Ishikawa (cell line): ENCODE measurements around the gene UBA52.

Experiments used
- CEBPB ChIP-seq: IDR thresholded peaks from 2 replicates; pipeline ENCODE4 v1.6.1; 2012
- CREB1 ChIP-seq: IDR thresholded peaks from 2 replicates; pipeline ENCODE4 v1.6.1; 2012; ENCODE audit warnings: low read depth
- EGR1 ChIP-seq: IDR thresholded peaks from 2 replicates; pipeline ENCODE4 v1.6.1; 2012
- EP300 ChIP-seq: IDR thresholded peaks from 2 replicates; pipeline ENCODE4 v1.6.1; 2012; ENCODE audit warnings: borderline replicate concordance
- FOXM1 ChIP-seq: IDR thresholded peaks from 2 replicates; pipeline ENCODE4 v1.6.1; 2012; ENCODE audit warnings: low read depth, borderline replicate concordance
- NFIC ChIP-seq: IDR thresholded peaks from 2 replicates; pipeline ENCODE4 v1.6.1; 2012
- RAD21 ChIP-seq: IDR thresholded peaks from 2 replicates; pipeline ENCODE4 v1.6.1; 2012; ENCODE audit warnings: low read depth
- TAF1 ChIP-seq: IDR thresholded peaks from 2 replicates; pipeline ENCODE4 v1.6.1; 2012; ENCODE audit warnings: low read depth, mild to moderate bottlenecking
- TCF12 ChIP-seq: IDR thresholded peaks from 2 replicates; pipeline ENCODE4 v1.6.1; 2012; ENCODE audit warnings: low read depth
- TEAD4 ChIP-seq: IDR thresholded peaks from 2 replicates; pipeline ENCODE4 v1.6.1; 2012
- YY1 ChIP-seq: IDR thresholded peaks from 2 replicates; pipeline ENCODE4 v1.6.1; 2012; ENCODE audit warnings: low read depth
- ZBTB7A ChIP-seq: IDR thresholded peaks from 2 replicates; pipeline ENCODE4 v1.6.1; 2012; ENCODE audit warnings: low read depth
- TF ChIP-seq, protein P1 (sequence below): IDR thresholded peaks from 2 replicates; pipeline ENCODE4 v1.6.1; 2012
- TF ChIP-seq, protein P2 (sequence below): IDR thresholded peaks from 2 replicates; pipeline ENCODE4 v1.6.1; 2012
- TF ChIP-seq, protein P3 (sequence below): IDR thresholded peaks from 2 replicates; pipeline ENCODE4 v1.6.1; 2012; ENCODE audit warnings: low read depth, mild to moderate bottlenecking

Gene UBA52

DNA sequence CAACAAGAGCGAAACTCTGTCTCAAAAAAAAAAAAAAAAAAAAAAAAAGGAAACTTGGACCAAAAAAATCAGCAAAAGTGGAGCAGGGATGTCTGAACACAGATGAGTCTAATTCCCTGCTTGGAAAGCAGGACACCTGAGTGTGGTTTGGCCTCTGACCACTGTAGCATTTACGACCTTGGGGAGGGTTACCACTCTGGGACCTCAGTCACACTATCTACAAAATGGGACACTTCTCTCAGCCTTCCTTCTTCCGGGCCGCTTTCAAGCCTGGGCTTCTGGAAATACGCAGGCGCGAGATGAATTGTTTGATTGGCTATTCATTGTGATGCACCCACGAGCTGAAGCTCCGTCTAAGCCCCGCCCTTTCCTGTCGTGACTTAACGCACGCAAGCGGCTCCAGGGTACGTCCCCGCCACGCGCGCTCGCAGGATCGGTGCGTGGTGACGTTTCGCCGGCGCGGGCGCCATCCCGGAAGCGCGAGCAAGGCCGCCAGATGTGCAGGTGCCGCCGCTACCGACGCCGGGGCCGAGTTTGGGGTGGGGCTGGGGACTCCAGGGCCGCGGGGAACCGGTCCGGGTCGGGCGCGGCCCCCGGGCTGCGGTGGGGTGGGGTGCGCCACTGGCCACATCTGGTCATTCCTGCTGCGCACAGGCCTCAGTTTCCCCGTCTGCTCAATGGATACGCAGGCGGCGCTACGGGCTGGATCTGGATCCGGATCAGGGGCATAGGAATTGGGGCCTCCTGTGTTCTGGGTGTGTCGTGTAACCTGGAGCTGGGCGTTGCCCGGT, 14.1 kb upstream of the UBA52 start, which contains the start of gene KXD1:
Gene KXD1, plus strand, starts transcription at position 460 of the 791 bp plus-strand sequence. CDS start 4,187 bp downstream, outside the sequence.
- TF ChIP-seq RAD21 (no peak), EP300 (peak; percentile 23; the same call in 1 of the 2 replicates), TAF1 (no peak; the same call in 1 of the 2 replicates), CREB1 (peak; percentile 86), TCF12 (peak; percentile 49; the same call in 1 of the 2 replicates), NFIC (no peak), YY1 (peak; percentile 67), CEBPB (no peak)
- TF ChIP-seq, protein P1, sequence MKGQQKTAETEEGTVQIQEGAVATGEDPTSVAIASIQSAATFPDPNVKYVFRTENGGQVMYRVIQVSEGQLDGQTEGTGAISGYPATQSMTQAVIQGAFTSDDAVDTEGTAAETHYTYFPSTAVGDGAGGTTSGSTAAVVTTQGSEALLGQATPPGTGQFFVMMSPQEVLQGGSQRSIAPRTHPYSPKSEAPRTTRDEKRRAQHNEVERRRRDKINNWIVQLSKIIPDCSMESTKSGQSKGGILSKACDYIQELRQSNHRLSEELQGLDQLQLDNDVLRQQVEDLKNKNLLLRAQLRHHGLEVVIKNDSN, result peak; percentile 43; the same call in 1 of the 2 replicates
- TF ChIP-seq, protein P2, sequence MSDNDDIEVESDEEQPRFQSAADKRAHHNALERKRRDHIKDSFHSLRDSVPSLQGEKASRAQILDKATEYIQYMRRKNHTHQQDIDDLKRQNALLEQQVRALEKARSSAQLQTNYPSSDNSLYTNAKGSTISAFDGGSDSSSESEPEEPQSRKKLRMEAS, result peak; percentile 88

DNA sequence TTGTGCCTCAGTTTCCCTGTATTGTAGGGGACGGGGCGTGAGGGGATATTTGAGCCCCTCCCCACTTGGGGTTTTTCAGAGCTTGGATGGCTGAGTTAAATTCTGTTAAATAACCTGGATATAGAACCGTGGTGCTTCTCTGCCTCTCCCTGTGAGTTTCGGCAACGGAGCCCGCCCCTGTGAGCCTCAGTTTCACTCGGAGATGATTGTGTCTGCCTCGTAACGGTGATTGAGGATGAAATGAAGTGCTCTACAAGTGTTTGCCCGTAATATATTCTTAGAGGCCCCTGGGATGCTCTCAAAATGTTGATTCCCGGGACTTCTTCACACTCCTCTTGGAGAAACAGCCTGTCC, 13.5 kb upstream of the UBA52 start:
- no peak for TF ChIP-seq TCF12
- no peak for TF ChIP-seq NFIC
- TF ChIP-seq RAD21, result no peak
- TF ChIP-seq EGR1, result no peak
- TF ChIP-seq ZBTB7A, result no peak
- TF ChIP-seq, protein P2, result no peak
- TF ChIP-seq FOXM1, result no peak
- TF ChIP-seq TEAD4, result no peak
- TF ChIP-seq EP300, result no peak
- TF ChIP-seq, protein P3, sequence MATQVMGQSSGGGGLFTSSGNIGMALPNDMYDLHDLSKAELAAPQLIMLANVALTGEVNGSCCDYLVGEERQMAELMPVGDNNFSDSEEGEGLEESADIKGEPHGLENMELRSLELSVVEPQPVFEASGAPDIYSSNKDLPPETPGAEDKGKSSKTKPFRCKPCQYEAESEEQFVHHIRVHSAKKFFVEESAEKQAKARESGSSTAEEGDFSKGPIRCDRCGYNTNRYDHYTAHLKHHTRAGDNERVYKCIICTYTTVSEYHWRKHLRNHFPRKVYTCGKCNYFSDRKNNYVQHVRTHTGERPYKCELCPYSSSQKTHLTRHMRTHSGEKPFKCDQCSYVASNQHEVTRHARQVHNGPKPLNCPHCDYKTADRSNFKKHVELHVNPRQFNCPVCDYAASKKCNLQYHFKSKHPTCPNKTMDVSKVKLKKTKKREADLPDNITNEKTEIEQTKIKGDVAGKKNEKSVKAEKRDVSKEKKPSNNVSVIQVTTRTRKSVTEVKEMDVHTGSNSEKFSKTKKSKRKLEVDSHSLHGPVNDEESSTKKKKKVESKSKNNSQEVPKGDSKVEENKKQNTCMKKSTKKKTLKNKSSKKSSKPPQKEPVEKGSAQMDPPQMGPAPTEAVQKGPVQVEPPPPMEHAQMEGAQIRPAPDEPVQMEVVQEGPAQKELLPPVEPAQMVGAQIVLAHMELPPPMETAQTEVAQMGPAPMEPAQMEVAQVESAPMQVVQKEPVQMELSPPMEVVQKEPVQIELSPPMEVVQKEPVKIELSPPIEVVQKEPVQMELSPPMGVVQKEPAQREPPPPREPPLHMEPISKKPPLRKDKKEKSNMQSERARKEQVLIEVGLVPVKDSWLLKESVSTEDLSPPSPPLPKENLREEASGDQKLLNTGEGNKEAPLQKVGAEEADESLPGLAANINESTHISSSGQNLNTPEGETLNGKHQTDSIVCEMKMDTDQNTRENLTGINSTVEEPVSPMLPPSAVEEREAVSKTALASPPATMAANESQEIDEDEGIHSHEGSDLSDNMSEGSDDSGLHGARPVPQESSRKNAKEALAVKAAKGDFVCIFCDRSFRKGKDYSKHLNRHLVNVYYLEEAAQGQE, result no peak
- TF ChIP-seq TAF1, result no peak
- no peak for TF ChIP-seq YY1

DNA sequence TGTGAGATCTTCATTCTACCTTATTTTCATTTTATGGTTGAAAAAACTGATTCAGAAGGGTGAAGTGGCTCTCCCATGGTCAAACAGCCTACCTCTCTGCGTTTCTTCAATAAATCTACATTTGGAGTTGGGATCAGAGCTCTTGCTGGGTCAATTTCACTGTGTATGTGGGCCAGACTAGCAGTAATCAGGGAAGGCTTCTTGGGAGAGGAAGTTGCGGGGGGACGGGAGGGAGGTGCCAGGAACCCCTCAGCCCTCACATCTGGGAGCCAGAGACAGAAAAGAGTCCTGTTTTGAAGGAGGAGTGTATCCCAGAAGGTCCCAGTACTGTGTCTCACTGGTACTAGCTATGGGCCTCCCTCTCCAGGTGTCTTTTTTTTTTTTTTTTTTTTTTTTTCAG, 13.1 kb upstream of the UBA52 start:
- TF ChIP-seq, protein P3, result no peak
- no peak for TF ChIP-seq EGR1
- TF ChIP-seq FOXM1, result no peak
- TF ChIP-seq, protein P2, result no peak
- TF ChIP-seq YY1, result no peak

DNA sequence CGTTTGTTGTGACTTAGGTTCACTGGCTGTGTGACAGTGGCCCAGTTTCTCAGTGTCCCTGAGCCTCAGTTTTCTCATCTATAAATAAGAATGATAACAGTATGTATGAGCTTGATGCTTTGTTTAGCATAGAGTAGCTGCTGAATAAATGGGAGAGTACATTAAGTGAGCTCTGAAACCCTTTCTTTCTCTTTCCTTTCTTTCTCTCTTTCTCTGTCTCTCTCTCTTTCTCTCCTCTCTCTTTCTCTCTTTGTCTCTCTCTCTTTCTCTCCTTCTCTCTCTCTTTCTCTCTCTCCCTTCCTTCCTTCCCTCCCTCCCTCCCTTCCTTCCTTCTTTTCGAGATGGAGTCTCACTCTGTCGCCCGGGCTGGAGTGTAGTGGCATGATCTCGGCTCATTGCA, 12.0 kb upstream of the UBA52 start:
- TF ChIP-seq YY1 (no peak), RAD21 (no peak), ZBTB7A (no peak), TAF1 (no peak)

DNA sequence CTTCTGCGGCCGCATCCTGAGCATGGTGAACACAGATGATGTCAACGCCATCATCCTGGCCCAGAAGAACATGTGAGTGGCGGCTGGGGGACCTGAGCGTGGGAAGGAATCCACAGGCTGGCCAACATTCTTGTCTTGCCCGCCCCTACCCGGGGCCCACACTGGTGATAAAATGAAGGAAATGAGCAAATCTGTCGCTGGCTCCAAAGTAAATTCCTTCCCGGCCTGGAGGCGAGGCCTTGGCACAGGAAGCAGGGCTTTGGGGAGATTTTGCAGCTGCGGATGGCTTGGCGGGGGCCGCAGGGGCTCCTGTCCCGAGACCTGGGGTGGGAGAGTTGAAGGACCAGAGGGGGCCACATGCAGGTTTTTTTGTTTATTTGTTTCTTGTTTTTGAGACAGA, 9.6 kb upstream of the UBA52 start:
- TF ChIP-seq EP300 (no peak), CREB1 (no peak)

DNA sequence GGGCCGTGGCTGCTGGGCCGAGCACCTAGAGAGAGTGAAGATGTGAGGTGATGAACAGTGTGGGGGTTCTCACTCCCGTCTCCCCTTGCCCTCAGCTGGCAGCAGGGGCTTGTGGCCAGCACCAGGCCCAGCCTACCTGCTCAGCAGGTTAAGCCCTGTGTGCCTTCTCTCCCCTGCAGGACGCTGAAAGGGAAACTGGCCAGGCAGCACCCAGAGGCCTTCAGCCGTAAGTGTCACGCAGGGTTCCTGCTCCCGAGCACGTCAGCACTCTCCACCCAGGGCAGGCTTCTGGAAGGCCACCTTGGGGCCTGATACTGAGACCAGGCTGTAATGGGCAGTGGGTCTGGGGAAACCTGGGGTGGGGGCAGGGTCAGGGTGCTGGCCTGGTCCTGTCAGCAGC, 4.7 kb upstream of the UBA52 start:
- TF ChIP-seq, protein P1, result no peak
- TF ChIP-seq TEAD4 (no peak), YY1 (no peak)

DNA sequence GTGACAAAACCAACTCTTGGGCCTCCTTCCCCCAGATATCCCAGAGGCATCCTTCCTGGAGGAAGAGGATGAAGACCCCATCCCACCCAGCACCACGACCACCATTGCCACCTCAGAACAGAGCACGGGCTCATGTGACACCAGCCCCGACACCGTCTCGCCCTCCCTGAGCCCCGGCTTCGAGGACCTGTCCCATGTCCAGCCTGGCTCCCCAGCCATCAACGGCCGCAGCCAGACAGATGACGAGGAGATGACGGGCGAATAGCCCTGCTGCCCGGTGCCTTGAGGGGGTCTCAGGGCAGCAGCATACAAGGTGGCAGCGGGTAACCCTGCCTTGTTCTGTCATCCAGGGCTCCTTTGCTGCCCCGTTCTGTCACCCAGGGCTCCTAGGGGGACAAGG, 3.3 kb upstream of the UBA52 start:
- TF ChIP-seq TCF12 (no peak), RAD21 (no peak), CEBPB (no peak), TAF1 (no peak), YY1 (no peak), FOXM1 (no peak), EP300 (no peak), TEAD4 (no peak), NFIC (no peak), EGR1 (no peak), ZBTB7A (no peak)
- TF ChIP-seq, protein P2, result no peak
- TF ChIP-seq, protein P3, result no peak
- TF ChIP-seq, protein P1, result no peak
